Prostate gland (tissue), 2 donors: ENCODE data around the gene SFSWAP.

Experiments
- POLR2A ChIP-seq: fragments of 450-650 bp; IDR thresholded peaks from one replicate; pipeline ENCODE4 v1.6.1; 2016; ENCODE audit warnings: antibody characterized with exemption, mild to moderate bottlenecking
- POLR2AphosphoS5 ChIP-seq: sonication (generic); formaldehyde crosslinking; IDR thresholded peaks from one replicate; pipeline ENCODE4 v1.6.1; 2017; ENCODE audit warnings: antibody characterized with exemption
- TF ChIP-seq, protein P1 (sequence below), 4 experiments: fragments of 200-600 bp in 2 of 4; fragments of 450-650 bp in 2 of 4; sonication (generic) in 2 of 4; IDR thresholded peaks; 1 replicate in 3 of 4; 2 replicates in 1 of 4; pipeline ENCODE4 v1.5.1; 2016 to 2019; ENCODE audit warnings: antibody characterized with exemption in 4 of 4, mild to moderate bottlenecking in 2 of 4, moderate library complexity in 2 of 4

DNA sequence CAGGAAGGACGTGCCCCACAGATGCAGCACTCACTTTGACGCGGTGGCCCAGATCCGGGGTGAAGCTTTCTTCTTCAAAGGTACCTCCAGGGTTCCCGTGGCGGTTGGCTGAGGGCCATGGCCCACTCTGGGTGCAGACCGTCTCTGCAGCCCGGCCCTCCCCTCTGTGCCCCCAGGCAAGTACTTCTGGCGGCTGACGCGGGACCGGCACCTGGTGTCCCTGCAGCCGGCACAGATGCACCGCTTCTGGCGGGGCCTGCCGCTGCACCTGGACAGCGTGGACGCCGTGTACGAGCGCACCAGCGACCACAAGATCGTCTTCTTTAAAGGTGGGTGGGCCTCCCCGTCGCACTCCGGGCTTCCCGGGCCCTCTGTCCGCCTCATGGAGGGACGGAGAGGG lies 134.2 kb downstream of the SFSWAP start:
- TF ChIP-seq, protein P1, sequence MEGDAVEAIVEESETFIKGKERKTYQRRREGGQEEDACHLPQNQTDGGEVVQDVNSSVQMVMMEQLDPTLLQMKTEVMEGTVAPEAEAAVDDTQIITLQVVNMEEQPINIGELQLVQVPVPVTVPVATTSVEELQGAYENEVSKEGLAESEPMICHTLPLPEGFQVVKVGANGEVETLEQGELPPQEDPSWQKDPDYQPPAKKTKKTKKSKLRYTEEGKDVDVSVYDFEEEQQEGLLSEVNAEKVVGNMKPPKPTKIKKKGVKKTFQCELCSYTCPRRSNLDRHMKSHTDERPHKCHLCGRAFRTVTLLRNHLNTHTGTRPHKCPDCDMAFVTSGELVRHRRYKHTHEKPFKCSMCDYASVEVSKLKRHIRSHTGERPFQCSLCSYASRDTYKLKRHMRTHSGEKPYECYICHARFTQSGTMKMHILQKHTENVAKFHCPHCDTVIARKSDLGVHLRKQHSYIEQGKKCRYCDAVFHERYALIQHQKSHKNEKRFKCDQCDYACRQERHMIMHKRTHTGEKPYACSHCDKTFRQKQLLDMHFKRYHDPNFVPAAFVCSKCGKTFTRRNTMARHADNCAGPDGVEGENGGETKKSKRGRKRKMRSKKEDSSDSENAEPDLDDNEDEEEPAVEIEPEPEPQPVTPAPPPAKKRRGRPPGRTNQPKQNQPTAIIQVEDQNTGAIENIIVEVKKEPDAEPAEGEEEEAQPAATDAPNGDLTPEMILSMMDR (IDR thresholded peaks at IDR 0.05), result no peak
- TF ChIP-seq POLR2A (no peak), POLR2AphosphoS5 (no peak)
